ENCODE data around the gene GPR157. TPM values are rescaled to one million over a fixed set of nuclear protein-coding genes. Genes with fewer than 3 reads are reported as not detected.
"Not testable (repeated sequence)": the region's sequence is repeated elsewhere in the genome, so short reads cannot be mapped to it uniquely, and the experiment has no call there.

The GPR157 gene
- total and polyA plus RNA-seq, 2 experiments from 2014 or later: 1.7 to 2.7 TPM

- H3F3A ChIP-seq (ENCODE audit: insufficient read depth): no peaks in the 10 kb centered on the region
- no peak overlapping the region for H3K9ac ChIP-seq
- H2AFZ ChIP-seq: no peak overlapping the region
- H3K36me3 ChIP-seq (ENCODE audit: low read depth): no peaks in the 10 kb centered on the region
- no peak for DNase-seq
- no peaks in the 10 kb centered on the region for H3K4me1 ChIP-seq (ENCODE audit: insufficient read depth)
- H3K27ac ChIP-seq: no peak overlapping the region
- in situ Hi-C loops (cut with MboI): no loop called here
- no peak overlapping the region for H3K4me2 ChIP-seq (ENCODE audit: unreplicated experiment)
- peaks cover 26% of the 10 kb centered on the region for H3K27me3 ChIP-seq (replicated peaks; ENCODE audit: insufficient read depth)
- no peaks in the 10 kb centered on the region for H3K9me2 ChIP-seq (ENCODE audit: insufficient read depth)
- H4K20me1 ChIP-seq (ENCODE audit: insufficient read depth): no peaks in the 10 kb centered on the region
- no peaks in the 10 kb centered on the region for H3K79me2 ChIP-seq (ENCODE audit: insufficient read depth)
- no peak for TF ChIP-seq EZH2phosphoT487 (IDR thresholded peaks at IDR 0.05; ENCODE audit: insufficient read depth, low read depth)
- TF ChIP-seq EZH2 (IDR thresholded peaks at IDR 0.05; ENCODE audit: insufficient read depth, poor library complexity, severe bottlenecking): no peak
- H3K9me3 ChIP-seq (ENCODE audit: low read depth): no peaks in the 10 kb centered on the region
- no peak overlapping the region for H3K4me3 ChIP-seq
- WGBS, 2 experiments (ENCODE audit: low coverage in 1 of 2, low lambda C conversion rate in 2 of 2, missing lambda C conversion rate in 2 of 2): 81 to 82% methylated on average over 2 of the region's 2 CpGs
Observed at GRCh38 chr1:9095818-9096217, 33.1 kb downstream of the GPR157 start.

GRCh38 chr1:9093996-9094595, 34.8 kb downstream of the GPR157 start:
- peaks cover 32% of the 10 kb centered on the region for H3K27me3 ChIP-seq (replicated peaks; ENCODE audit: insufficient read depth)
- H3K9me2 ChIP-seq (ENCODE audit: insufficient read depth); H4K20me1 ChIP-seq (ENCODE audit: insufficient read depth); DNase-seq; H3K9me3 ChIP-seq (ENCODE audit: low read depth); in situ Hi-C loops (cut with MboI); H3K4me3 ChIP-seq; H3F3A ChIP-seq (ENCODE audit: insufficient read depth); H3K4me1 ChIP-seq (ENCODE audit: insufficient read depth); H3K36me3 ChIP-seq (ENCODE audit: low read depth); H3K9ac ChIP-seq; H3K79me2 ChIP-seq (ENCODE audit: insufficient read depth); H2AFZ ChIP-seq; H3K4me2 ChIP-seq (ENCODE audit: unreplicated experiment); H3K27ac ChIP-seq: not testable (repeated sequence)
- 82 to 85% methylated on average over 18 of the region's 18 CpGs for WGBS, 2 experiments (ENCODE audit: low coverage in 1 of 2, low lambda C conversion rate in 2 of 2, missing lambda C conversion rate in 2 of 2)

- no peak overlapping the region for H2AFZ ChIP-seq
- H3K9ac ChIP-seq: no peak overlapping the region
- 39 to 50% methylated on average over 6 of the region's 6 CpGs for WGBS, 2 experiments (ENCODE audit: low coverage in 1 of 2, low lambda C conversion rate in 2 of 2, missing lambda C conversion rate in 2 of 2)
- no peaks in the 10 kb centered on the region for H3K36me3 ChIP-seq (ENCODE audit: low read depth)
- H4K20me1 ChIP-seq (ENCODE audit: insufficient read depth): no peaks in the 10 kb centered on the region
- in situ Hi-C loops (cut with MboI): no loop called here
- no peak for TF ChIP-seq EZH2phosphoT487 (IDR thresholded peaks at IDR 0.05; ENCODE audit: insufficient read depth, low read depth)
- no peak for TF ChIP-seq EZH2 (IDR thresholded peaks at IDR 0.05; ENCODE audit: insufficient read depth, poor library complexity, severe bottlenecking)
- no peak overlapping the region for H3K4me2 ChIP-seq (ENCODE audit: unreplicated experiment)
- H3K4me3 ChIP-seq: no peak overlapping the region
- H3F3A ChIP-seq (ENCODE audit: insufficient read depth): no peaks in the 10 kb centered on the region
- H3K9me3 ChIP-seq (ENCODE audit: low read depth): no peaks in the 10 kb centered on the region
- no peak for DNase-seq
- no peaks in the 10 kb centered on the region for H3K79me2 ChIP-seq (ENCODE audit: insufficient read depth)
- H3K27me3 ChIP-seq (replicated peaks; ENCODE audit: insufficient read depth): peaks cover 33% of the 10 kb centered on the region
- no peaks in the 10 kb centered on the region for H3K4me1 ChIP-seq (ENCODE audit: insufficient read depth)
- H3K27ac ChIP-seq: no peak overlapping the region
- H3K9me2 ChIP-seq (ENCODE audit: insufficient read depth): no peaks in the 10 kb centered on the region
Observed at GRCh38 chr1:9093581-9093980, 35.3 kb downstream of the GPR157 start.

GRCh38 chr1:9093091-9093490, 35.8 kb downstream of the GPR157 start:
- TF ChIP-seq EZH2phosphoT487 (IDR thresholded peaks at IDR 0.05; ENCODE audit: insufficient read depth, low read depth) (no peak), EZH2 (IDR thresholded peaks at IDR 0.05; ENCODE audit: insufficient read depth, poor library complexity, severe bottlenecking) (no peak)
- in situ Hi-C loops (cut with MboI): no loop called here
- no peak overlapping the region for H2AFZ ChIP-seq
- H3K9me2 ChIP-seq (ENCODE audit: insufficient read depth): no peaks in the 10 kb centered on the region
- peaks cover 33% of the 10 kb centered on the region for H3K27me3 ChIP-seq (replicated peaks; ENCODE audit: insufficient read depth)
- WGBS, 2 experiments (ENCODE audit: low coverage in 1 of 2, low lambda C conversion rate in 2 of 2, missing lambda C conversion rate in 2 of 2): 81% methylated on average over 6 of the region's 6 CpGs
- no peak overlapping the region for H3K9ac ChIP-seq
- H4K20me1 ChIP-seq (ENCODE audit: insufficient read depth): no peaks in the 10 kb centered on the region
- DNase-seq: no peak
- H3F3A ChIP-seq (ENCODE audit: insufficient read depth): no peaks in the 10 kb centered on the region
- H3K79me2 ChIP-seq (ENCODE audit: insufficient read depth): no peaks in the 10 kb centered on the region
- no peaks in the 10 kb centered on the region for H3K36me3 ChIP-seq (ENCODE audit: low read depth)
- no peaks in the 10 kb centered on the region for H3K4me1 ChIP-seq (ENCODE audit: insufficient read depth)
- H3K4me2 ChIP-seq (ENCODE audit: unreplicated experiment): no peak overlapping the region
- no peak overlapping the region for H3K4me3 ChIP-seq
- H3K27ac ChIP-seq: no peak overlapping the region
- no peaks in the 10 kb centered on the region for H3K9me3 ChIP-seq (ENCODE audit: low read depth)

GRCh38 chr1:9088807-9089206, 40.1 kb downstream of the GPR157 start:
- H3K4me2 ChIP-seq (ENCODE audit: unreplicated experiment): no peak overlapping the region
- DNase-seq: no peak
- no peak overlapping the region for H2AFZ ChIP-seq
- no peak overlapping the region for H3K27ac ChIP-seq
- H3K27me3 ChIP-seq (replicated peaks; ENCODE audit: insufficient read depth): peaks cover 29% of the 10 kb centered on the region
- H3K36me3 ChIP-seq (ENCODE audit: low read depth): no peaks in the 10 kb centered on the region
- H3K4me1 ChIP-seq (ENCODE audit: insufficient read depth): 0 out of 2 replicates have a peak, but pooled peaks cover 7% of the 10 kb centered on the region
- no peaks in the 10 kb centered on the region for H3K9me2 ChIP-seq (ENCODE audit: insufficient read depth)
- no peaks in the 10 kb centered on the region for H3K79me2 ChIP-seq (ENCODE audit: insufficient read depth)
- in situ Hi-C loops (cut with MboI): no loop called here
- no peaks in the 10 kb centered on the region for H4K20me1 ChIP-seq (ENCODE audit: insufficient read depth)
- 43 to 52% methylated on average over 4 of the region's 4 CpGs for WGBS, 2 experiments (ENCODE audit: low coverage in 1 of 2, low lambda C conversion rate in 2 of 2, missing lambda C conversion rate in 2 of 2)
- H3F3A ChIP-seq (ENCODE audit: insufficient read depth): peaks cover 13% of the 10 kb centered on the region; the same call in 1 of the 2 replicates
- H3K9ac ChIP-seq: no peak overlapping the region
- no peak overlapping the region for H3K4me3 ChIP-seq
- H3K9me3 ChIP-seq (ENCODE audit: low read depth): no peaks in the 10 kb centered on the region
- TF ChIP-seq EZH2 (IDR thresholded peaks at IDR 0.05; ENCODE audit: insufficient read depth, poor library complexity, severe bottlenecking) (no peak), EZH2phosphoT487 (IDR thresholded peaks at IDR 0.05; ENCODE audit: insufficient read depth, low read depth) (no peak)
